SK-N-SH treated with all-trans-retinoic acid at 6 μM for 48 hours (cell line): ENCODE measurements around the gene INSYN2B.

ENCODE experiments used
- BACH2 ChIP-seq: fragments of 250-450 bp; sonication (Bioruptor Pico); IDR thresholded peaks from 2 replicates; pipeline ENCODE4 v1.9.0; 2021; ENCODE audit warnings: mild to moderate bottlenecking, borderline replicate concordance
- CSDC2 ChIP-seq: fragments of 250-450 bp; sonication (Bioruptor Pico); IDR thresholded peaks from 2 replicates; pipeline ENCODE4 v1.5.0; 2020; ENCODE audit warnings: mild to moderate bottlenecking, moderate library complexity
- PPARA ChIP-seq: fragments of 250-450 bp; sonication (Bioruptor Pico); IDR thresholded peaks from 2 replicates; pipeline ENCODE4 v1.5.0; 2020; ENCODE audit warnings: mild to moderate bottlenecking, borderline replicate concordance
- RARB ChIP-seq: fragments of 250-450 bp; sonication (Bioruptor Pico); IDR thresholded peaks from 2 replicates; pipeline ENCODE4 v1.8.0; 2021; ENCODE audit warnings: mild to moderate bottlenecking, moderate library complexity
- ZC3H10 ChIP-seq: fragments of 250-450 bp; sonication (Bioruptor Pico); IDR thresholded peaks from 2 replicates; pipeline ENCODE4 v1.5.1; 2021; ENCODE audit warnings: mild to moderate bottlenecking, moderate library complexity
- ZFP30 ChIP-seq: fragments of 450-650 bp; formaldehyde crosslinking; IDR thresholded peaks from 2 replicates; pipeline ENCODE4 v1.5.0; 2022; ENCODE audit warnings: mild to moderate bottlenecking, moderate library complexity
- TF ChIP-seq, protein P1 (sequence below): fragments of 250-450 bp; sonication (Bioruptor Pico); IDR thresholded peaks from 2 replicates; pipeline ENCODE4 v1.8.0; 2020; ENCODE audit warnings: mild to moderate bottlenecking, moderate library complexity, borderline replicate concordance
- TF ChIP-seq, protein P2 (sequence below): fragments of 250-450 bp; sonication (Bioruptor Pico); IDR thresholded peaks from 2 replicates; pipeline ENCODE4 v1.8.0; 2021; ENCODE audit warnings: low read depth, mild to moderate bottlenecking, moderate library complexity, borderline replicate concordance
- TF ChIP-seq, protein P3 (sequence below): fragments of 250-450 bp; sonication (Bioruptor Pico); IDR thresholded peaks from 2 replicates; pipeline ENCODE4 v1.5.1; 2020; ENCODE audit warnings: low read depth, mild to moderate bottlenecking, moderate library complexity

DNA sequence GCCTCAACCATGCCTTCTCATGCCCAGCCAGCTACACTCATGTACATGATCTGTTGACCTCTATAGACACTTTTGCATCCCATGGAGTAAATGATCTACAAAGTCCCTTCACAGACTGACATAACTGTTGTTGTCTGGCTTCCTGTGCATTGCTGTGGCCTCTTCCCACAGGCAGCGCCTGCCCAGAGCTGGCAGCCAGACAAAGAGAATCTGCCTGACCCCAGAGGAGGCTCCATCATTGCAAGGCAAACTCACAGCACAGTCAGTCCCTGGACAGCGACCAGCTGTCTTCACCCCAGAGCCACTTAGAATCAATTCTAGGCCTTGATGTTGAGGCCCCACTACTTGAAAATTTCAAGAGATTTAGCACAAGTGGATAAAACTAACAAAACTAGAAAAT is 65.5 kb downstream of the INSYN2B start:
- TF ChIP-seq BACH2 (CRISPR knock-in tag) (no peak), ZFP30 (CRISPR knock-in tag) (no peak), CSDC2 (no peak), ZC3H10 (no peak), RARB (CRISPR knock-in tag) (no peak), PPARA (CRISPR knock-in tag) (no peak)
- TF ChIP-seq, protein P1, sequence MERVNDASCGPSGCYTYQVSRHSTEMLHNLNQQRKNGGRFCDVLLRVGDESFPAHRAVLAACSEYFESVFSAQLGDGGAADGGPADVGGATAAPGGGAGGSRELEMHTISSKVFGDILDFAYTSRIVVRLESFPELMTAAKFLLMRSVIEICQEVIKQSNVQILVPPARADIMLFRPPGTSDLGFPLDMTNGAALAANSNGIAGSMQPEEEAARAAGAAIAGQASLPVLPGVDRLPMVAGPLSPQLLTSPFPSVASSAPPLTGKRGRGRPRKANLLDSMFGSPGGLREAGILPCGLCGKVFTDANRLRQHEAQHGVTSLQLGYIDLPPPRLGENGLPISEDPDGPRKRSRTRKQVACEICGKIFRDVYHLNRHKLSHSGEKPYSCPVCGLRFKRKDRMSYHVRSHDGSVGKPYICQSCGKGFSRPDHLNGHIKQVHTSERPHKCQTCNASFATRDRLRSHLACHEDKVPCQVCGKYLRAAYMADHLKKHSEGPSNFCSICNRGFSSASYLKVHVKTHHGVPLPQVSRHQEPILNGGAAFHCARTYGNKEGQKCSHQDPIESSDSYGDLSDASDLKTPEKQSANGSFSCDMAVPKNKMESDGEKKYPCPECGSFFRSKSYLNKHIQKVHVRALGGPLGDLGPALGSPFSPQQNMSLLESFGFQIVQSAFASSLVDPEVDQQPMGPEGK (CRISPR knock-in tag) = no peak
- TF ChIP-seq, protein P2, sequence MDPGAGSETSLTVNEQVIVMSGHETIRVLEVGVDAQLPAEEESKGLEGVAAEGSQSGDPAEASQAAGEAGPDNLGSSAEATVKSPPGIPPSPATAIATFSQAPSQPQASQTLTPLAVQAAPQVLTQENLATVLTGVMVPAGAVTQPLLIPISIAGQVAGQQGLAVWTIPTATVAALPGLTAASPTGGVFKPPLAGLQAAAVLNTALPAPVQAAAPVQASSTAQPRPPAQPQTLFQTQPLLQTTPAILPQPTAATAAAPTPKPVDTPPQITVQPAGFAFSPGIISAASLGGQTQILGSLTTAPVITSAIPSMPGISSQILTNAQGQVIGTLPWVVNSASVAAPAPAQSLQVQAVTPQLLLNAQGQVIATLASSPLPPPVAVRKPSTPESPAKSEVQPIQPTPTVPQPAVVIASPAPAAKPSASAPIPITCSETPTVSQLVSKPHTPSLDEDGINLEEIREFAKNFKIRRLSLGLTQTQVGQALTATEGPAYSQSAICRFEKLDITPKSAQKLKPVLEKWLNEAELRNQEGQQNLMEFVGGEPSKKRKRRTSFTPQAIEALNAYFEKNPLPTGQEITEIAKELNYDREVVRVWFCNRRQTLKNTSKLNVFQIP (CRISPR knock-in tag) = no peak
- TF ChIP-seq, protein P3, sequence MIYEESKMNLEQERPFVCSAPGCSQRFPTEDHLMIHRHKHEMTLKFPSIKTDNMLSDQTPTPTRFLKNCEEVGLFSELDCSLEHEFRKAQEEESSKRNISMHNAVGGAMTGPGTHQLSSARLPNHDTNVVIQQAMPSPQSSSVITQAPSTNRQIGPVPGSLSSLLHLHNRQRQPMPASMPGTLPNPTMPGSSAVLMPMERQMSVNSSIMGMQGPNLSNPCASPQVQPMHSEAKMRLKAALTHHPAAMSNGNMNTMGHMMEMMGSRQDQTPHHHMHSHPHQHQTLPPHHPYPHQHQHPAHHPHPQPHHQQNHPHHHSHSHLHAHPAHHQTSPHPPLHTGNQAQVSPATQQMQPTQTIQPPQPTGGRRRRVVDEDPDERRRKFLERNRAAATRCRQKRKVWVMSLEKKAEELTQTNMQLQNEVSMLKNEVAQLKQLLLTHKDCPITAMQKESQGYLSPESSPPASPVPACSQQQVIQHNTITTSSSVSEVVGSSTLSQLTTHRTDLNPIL (CRISPR knock-in tag) = no peak
